ENCODE measurements around the gene RASSF7. TPM values are rescaled to one million over a fixed set of nuclear protein-coding genes. Genes with fewer than 3 reads are reported as not detected.
"Not testable (repeated sequence)": the region's sequence is repeated elsewhere in the genome, so short reads cannot be mapped to it uniquely, and the experiment has no call there.

RASSF7 gene
- total RNA-seq, 1 donor from 2014 or later, result 36.6 TPM

DNA sequence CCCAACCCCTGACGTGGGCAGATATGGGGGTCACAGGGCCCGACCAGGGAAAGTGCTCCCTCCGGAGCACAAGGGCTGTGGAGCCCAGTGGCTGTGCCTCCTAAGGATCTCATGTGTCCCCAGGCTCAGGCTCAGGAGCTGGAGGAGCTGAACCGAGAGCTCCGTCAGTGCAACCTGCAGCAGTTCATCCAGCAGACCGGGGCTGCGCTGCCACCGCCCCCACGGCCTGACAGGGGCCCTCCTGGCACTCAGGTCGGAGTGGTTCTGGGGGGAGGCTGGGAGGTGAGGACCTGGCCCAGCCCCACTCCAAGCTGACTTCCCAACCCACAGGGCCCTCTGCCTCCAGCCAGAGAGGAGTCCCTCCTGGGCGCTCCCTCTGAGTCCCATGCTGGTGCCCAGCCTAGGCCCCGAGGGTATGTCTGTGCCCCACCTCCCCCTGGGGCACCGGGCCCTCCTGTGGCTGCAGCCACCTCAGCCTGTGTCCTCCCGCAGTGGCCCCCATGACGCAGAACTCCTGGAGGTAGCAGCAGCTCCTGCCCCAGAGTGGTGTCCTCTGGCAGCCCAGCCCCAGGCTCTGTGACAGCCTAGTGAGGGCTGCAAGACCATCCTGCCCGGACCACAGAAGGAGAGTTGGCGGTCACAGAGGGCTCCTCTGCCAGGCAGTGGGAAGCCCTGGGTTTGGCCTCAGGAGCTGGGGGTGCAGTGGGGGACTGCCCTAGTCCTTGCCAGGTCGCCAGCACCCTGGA is 2.5 kb downstream of the RASSF7 start:
- ATAC-seq, result no peak
- DNase-seq (ENCODE audit: low spot score), result no peak

DNA sequence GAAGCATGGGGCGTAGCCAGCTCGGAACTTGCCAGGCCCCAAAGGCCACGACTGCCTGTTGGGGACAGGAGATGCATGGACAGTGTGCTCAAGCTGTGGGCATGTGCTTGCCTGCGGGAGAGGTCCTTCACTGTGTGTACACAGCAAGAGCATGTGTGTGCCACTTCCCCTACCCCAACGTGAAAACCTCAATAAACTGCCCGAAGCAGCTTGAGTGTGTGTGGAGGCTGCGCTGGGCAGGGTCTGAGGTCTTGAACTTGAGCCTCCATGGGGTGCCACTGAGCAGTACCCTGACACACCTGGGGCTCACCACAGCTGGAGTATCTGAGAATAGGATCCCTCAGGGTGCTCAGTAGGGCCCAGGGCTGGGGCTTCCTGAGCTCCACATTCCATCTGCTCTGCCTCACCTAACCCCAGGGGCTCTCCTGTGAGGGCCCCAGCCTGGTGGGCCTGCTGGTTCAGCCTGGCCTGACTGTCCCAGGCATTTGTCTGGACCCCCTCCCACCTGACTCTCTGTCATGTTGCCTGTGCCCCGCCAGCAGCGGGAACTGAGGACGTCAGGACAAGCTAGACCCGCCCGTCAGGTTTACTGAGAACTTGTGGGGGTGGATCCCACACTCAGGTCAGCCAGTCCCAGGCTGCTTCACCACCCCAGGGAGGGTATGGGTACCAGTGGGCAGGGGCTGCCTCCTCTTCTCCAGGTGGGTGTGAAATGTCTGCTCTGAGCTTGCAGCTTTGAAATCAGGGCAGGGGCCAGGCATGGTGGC is 3.2 kb downstream of the RASSF7 start:
- DNase-seq (ENCODE audit: low spot score), result no peak
- ATAC-seq, result no peak

DNA sequence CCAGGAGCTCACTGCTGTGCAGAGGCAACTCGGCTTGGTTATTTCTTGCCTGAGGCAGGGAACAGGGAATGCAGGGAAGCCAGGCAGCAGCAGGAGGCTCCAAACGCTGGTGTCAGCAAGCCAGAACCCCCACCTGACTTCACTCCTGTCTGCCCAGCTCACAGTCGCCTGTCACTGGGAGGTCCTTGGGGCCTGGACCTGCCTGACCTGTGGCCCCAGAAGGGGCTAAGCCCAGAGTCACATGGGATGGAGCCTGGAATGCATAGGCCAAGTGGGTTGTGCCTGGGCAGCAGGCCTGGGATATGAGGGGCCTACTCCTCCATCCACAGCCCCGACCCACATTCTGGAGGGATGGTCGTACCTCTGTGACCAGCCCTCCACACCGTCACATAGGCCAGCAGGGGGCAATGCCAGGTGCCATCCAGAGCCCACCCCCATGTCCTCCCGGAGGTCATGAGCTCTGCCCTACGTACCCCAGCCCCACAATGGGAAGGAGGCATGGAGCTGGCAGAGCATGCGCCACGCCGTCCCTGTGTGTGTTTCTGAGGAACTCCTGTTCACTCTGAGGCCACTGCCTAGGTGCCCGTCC is 5.2 kb downstream of the RASSF7 start:
- DNase-seq (ENCODE audit: low spot score), result no peak
- no peak for ATAC-seq

DNA sequence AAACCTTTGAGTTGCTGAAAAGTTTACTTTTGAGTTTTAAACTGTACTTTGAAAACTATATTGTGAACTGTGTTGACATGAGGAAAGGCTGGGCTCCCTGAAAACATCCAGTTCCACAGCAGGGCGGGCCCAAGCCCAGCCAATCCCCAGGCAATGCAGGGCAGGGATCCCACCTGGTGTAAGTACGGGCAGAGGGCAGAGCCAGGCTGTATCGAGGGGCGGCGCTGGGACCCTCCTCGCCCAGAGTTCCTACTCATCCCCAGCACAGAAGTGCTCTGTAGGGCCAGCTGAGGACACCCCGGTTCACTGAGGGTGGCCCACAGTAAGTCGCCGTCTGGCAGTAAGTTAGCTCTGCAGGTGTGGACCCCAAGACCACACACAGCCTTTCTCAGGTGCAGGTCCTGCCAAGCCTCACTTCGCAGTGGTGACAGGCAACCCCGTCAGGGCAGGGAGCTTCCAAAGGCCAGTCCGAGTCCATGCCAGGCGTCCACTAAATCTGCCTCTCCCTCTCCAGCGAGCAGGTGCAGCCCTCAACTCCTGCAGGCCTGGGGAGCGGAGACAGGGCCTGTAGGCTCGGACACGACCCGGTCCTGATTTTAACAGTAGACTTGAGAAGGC is 6.3 kb downstream of the RASSF7 start:
- no peak for DNase-seq (ENCODE audit: low spot score)
- peak; percentile 17 for ATAC-seq

DNA sequence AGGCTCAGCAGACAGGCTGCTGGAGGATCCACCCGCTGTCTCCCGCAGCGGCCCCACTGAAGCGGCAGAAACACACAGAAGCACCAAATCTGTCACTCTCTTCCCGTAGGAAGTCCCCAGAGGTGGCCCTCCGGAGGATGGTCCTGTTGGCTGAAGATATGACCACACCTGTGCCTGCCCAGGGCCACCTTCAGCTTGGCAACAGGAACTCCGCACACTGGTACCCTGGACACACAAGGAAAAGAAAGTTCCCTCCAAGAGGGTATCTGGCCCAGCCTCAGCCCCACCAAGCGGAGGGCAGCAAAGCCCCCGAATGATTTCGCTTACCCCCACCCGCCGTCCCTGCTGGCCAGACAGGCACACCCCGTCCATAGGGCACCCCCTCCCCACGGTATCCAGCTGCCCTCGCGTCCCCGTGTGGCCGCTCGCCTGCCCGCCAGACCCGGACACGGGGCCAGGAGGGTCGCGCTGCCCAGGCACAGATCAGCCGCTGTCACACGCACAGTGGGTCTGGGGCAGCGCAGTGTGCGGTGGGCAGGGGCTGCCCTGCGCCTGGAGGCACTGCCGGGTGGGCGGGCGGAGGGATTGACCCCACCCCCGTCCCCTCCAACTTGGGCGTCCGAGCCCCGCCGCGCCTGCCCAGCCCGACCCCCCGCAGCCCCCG is 7.0 kb downstream of the RASSF7 start:
- DNase-seq (ENCODE audit: low spot score) (no peak), ATAC-seq (no peak)

DNA sequence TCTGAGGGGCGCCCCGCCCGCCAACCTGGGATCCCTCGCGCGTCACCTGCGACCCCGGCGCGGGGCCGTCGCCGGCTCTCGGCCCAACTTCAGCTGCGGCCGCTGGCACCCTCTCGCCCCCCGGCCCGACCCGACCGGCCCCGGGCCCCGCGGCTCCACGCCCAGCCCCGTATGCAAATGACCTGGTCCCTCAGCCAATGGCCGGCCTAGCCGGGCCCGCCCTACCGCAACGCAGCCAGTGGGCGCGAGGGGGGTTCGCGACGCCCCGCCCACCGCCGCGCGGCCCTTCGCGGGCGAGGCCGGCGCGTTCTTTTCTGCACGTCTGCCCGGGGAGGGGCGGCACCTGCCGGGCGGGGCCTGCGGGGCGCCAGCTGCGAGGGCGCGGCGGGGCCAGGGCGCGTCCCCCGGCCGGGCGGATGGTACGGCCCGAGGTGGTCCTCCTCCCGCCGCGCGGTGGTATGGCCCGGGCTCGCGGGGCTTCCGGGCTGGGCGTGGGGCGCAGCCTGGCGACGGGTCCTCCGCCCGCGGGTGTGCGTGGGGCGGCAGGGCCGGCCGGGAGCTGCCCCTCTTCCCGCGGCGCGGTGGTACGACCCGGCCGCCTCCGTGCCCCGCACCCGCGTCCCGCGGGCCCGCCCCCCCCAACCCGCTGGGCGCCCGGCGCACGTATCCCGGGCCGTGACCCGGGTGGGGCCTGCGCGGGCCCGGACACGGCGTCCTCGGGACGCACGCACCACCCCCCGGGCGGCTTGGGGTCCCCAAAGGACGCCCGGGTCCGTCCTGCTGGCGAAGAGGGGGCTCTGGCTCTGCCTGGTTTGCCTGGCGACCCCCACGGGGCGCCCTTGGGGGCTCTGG is 7.8 kb downstream of the RASSF7 start:
- ATAC-seq, result peak; percentile 79

DNA sequence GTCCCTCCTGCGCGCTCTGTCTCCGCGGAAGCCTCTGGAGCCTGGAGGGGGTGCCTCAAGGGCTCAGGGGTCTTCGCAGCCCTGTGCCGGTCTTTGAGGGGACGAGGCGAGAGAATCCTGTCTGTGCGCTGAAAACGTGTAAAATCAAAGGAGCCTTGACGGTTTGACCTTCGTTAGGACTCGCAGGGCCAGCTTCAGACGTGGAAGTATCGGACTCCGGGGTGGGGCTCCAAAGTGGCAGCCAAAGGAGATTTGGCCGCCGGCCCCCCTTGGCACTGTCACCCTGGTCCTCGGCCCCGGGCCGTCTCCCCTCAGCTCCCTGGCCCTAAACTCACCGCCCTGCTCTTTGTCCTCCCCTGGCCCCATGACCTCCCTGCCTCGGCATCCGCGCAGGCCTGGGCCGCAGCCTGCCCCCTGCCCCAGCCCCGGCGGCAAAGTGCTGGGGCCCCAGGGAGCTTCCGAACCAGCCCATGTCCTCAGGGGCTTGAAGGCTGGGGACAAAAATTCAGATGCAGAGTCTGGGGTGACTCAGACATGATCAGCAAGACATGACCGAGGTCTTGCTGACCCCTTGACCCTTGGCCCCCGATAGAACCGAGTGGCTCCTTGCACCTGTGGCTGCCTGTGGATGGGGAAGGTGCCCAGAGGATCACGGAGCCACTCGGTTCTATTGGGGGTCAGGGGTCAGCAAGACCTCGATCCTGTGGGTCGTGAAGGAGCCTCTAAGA is 8.6 kb downstream of the RASSF7 start:
- ATAC-seq, result peak; percentile 55
- DNase-seq (ENCODE audit: low spot score), result peak; percentile 93

More for the DNA sequence above, 7.8 kb downstream of the RASSF7 start:
- peak; percentile 97 for DNase-seq (ENCODE audit: low spot score)

DNA sequence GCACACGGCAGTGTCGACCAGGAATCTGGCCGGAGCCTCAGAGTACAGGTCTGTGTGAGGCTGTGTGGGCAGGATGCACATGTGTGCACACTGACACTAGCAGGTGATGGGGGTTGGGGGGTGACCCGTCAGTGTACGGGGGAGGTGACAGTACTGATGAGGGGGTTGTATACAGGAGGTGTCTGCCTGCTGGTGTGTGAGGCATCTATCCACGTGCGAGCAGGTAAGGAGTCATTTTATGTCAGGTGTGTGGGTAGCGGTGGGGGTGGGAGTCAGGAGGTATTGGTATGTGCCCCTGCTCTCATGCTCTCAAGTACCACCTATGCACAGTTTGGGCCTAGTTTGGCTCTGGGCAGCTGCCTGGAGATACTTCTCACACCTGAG is 11.0 kb downstream of the RASSF7 start:
- no peak for ATAC-seq
- DNase-seq (ENCODE audit: low spot score), result no peak

DNA sequence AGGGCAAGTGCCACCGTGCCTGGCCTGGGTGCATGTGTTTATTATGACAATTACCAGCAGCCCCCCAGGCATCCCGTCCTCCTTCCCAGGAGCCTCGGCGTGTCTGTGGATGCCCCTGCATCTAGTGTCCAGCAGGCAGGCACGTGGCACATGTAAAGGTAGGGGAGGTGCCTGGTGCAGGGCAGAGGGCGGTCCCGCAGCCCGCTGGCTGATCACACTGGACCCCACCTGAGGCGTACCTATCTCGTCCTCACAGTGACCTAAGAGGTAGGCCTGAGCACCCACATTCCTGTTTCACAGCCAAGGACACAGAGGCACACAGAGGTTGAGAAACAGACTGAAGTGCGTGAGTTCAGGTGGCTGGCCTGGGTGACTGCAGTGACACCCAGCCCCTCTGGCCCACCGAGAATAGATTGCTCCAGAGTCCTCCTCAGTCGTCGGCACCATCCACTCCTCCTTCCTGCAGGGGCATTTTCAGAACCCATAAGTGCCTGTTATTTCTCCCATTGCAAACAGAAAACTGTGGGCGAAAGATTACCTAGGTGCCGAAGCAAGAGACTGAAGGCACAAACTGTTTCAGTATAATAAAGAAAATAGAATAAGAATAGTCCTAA is 12.5 kb downstream of the RASSF7 start:
- DNase-seq (ENCODE audit: low spot score) (peak; percentile 75), ATAC-seq (peak; percentile 1)

DNA sequence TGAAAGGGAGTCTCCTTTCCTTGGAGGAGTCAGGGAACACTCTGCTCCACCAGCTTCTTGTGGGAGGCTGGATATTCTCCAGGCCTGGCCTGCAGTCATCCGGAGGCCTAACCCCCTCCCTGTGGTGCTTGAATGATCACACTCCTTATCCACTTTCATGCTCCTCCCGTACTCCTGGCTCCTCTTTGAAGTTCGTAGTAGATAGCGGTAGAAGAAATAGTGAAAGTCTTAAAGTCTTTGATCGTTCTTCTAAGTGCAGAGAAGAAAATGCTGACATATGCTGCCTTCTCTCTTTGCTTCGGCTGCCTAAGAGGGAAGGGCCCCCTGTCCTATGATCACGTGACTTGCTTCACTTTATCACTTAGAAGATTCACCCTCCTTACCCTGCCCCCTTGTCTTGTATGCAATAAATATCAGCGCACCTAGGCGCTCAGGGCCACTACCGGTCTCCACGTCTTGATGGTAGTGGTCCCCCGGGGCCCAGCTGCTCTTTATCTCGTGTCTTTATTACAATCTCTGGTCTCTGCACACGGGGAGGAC is 13.3 kb downstream of the RASSF7 start:
- not testable (repeated sequence) for ATAC-seq; DNase-seq (ENCODE audit: low spot score)

DNA sequence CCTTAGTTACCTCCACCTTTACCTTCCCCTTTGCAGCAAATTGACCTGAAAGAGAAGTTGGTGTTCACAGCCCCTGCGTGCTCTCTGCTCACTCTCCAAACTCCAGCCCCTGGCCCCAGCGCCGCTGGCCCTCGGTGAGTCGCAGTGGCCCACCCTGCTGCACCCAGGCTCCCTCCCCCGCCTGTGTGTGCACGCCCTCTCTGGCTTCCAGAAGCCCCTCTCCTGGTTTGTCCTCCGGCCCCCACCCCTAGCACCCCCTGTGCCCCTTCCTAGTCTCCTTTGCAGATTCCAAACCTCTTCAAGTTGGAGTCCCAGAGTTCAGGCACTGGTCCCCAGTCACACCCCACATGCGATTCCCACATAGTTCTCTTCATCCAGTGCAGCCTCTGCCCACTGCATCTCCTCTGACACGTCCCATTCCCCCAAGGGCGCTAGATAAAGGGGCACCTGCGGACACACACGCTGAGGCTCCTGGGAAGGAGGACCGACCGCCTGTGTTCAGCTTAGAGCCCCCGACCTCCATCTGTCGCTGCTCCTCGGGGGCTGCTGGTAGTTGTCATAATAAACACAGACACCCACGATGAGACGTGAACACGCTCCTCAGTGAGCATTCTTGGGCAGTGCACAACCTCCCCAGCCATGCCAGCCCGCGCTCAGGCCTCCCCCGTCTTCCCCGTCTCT is 14.0 kb downstream of the RASSF7 start:
- ATAC-seq (peak; percentile 0), DNase-seq (ENCODE audit: low spot score) (no peak)

DNA sequence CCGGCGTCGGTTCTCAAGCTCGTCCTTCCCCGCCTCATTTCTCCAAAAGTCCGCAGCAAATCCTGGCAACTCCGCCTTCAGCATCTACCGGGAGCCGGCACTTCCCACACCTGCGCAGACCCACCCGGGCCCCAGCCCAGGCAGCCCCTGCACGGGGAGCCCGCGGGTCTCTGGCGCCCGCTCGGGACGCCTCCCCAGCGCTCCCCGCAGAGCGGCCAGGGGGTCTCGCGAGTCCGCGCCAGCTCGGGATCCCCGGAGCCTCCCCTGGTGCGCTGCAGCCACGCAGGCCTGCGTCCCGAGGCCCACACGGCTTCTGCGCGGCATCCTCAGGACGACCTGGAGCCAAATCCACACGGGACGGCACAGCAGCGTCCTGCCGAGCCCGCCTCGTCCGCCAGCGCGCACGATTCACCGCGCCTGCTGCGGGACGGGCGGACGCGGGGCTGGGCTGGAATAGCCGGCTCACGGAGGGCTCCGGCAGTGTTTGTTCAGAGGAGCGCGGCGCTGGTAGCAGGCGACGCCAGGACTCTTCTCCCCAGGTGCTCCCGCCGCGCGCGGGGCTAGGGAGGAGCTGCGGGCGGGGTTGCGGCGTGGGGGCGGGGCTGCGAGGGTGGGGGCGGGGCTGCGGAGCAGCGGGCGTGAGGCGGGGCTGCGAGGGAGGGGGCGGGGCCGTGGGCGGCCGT is 14.7 kb downstream of the RASSF7 start:
- DNase-seq (ENCODE audit: low spot score) (peak; percentile 87), ATAC-seq (peak; percentile 68)

DNA sequence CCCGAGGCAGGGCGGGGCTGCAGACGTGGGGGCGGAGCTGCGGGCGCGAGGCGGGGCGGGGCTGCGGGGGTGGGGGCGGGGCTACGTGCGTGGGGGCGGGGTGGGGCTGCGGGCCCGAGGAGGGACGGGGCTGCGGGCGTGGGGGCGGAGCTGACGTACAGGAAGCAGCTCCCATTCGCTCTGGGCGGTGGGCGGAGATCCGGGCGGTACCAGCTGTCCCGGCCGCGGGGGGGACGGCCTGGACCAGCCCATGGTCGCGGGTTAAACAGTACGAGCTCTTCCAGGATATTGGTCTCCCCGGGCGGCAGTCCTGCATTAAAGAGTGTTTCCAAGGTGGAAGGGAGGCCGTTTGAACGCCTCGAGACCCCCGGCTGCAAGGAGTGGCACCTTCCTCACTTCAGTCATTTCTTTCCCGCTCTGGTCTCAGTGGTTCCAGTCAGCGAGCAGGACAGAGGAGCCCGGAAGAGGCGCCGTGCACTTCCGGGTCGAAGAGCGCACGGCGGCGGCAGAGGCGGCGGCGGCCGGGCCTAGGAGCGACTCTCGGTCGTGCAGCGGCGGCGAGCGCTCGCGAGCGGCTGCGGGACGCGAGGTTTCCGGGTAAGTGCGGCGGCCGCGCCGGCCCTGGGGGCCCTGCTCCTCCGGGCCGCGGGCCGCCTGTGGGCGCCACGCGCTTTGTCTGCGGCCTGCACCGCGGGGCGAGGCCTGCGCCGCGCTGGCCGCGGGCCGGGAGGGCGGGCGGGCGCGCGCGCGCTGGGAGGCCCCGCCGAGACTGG is 15.4 kb downstream of the RASSF7 start, which contains the start of gene PHRF1:
PHRF1 (plus strand) TSS at position 475 of the 773 bp plus-strand sequence. CDS start 5,043 bp downstream, outside the sequence.
- peak; percentile 77 for ATAC-seq
- peak; percentile 96 for DNase-seq (ENCODE audit: low spot score)

DNA sequence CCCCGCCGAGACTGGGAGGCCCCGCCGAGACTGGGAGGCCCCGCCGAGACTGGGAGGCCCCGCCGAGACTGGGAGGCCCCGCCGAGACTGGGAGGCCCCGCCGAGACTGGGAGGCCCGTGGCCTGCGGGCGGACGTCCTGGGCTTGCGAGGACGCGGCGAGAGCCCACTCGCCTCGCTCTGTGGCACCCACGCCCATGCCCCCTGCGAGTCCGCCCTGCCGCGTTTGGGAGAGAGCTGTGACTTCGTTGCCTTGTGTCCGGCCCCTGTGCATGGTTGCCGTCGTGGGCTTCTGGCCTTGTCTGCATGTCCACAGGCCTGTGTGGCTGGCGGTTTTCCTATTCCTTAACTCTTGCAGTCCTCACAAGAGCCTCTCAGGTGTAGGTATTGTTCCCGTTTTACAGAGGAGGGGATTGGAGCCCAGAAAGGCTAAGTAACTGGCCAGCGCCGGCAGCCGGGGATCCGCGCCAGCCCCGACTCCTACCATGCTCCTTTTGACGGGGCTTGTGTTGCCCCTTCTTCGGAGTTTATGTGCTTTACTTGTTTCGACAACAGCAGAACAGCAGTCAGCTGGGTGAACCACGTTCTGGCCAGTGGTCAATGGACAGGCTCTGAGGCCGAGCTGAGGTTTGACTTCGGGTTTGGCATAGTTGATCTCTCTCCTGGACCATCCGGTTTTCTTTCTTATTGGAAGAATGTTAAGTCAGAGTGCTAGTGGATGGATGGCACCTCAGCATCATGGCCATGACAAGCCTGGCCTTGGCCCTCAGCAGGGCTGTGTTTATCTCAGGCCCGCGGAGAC is 16.2 kb downstream of the RASSF7 start:
- ATAC-seq, result no peak
- DNase-seq (ENCODE audit: low spot score), result peak; percentile 50

DNA sequence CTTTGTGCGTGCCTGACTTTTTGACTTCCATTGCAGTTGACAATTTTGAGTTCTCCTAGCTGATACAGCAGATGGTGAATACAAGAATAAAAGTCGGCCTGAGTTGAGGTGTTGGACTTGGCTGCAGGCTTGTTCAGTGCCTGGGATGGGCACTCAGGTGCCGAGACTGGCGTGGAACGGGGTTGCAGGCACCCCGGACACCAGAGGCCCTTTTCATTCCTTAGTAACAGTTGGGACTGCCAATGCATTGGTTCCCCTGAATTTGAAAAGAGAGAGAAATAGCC is 16.8 kb downstream of the RASSF7 start:
- DNase-seq (ENCODE audit: low spot score) (no peak), ATAC-seq (no peak)
